GM12875 (cell line): Measurements from ENCODE around the gene PCP4.

Experiments
- H3K4me3 ChIP-seq: one replicate; pipeline ENCODE4 v1.5.1; 2011; ENCODE audit warnings: low read depth, low read length, control low read depth
- CTCF ChIP-seq: IDR thresholded peaks from 2 replicates; pipeline ENCODE4 v1.5.1; 2011; ENCODE audit warnings: low read depth, mild to moderate bottlenecking, control low read depth, inconsistent platforms, low read length, moderate library complexity, borderline replicate concordance; ENCODE audit not compliant: insufficient read depth

The PCP4 gene

GRCh38 chr21:39851002-39851618 is 16.1 kb upstream of the PCP4 start:
- no peak for TF ChIP-seq CTCF
- no peak overlapping the region for H3K4me3 ChIP-seq

- H3K4me3 ChIP-seq = no peak overlapping the region
These were observed 15.1 kb upstream of the PCP4 start for GRCh38 chr21:39852021-39852721.

GRCh38 chr21:39852726-39853500 is 14.3 kb upstream of the PCP4 start:
- no peak overlapping the region for H3K4me3 ChIP-seq
- no peak for TF ChIP-seq CTCF

More at GRCh38 chr21:39852021-39852721, 15.1 kb upstream of the PCP4 start:
- no peak for TF ChIP-seq CTCF

- TF ChIP-seq CTCF = no peak
- H3K4me3 ChIP-seq = no peak overlapping the region
These were observed 12.7 kb upstream of the PCP4 start for GRCh38 chr21:39854572-39854971.

- no peak overlapping the region for H3K4me3 ChIP-seq
- TF ChIP-seq CTCF = no peak
These were observed 11.6 kb upstream of the PCP4 start for GRCh38 chr21:39855595-39855994.

DNA sequence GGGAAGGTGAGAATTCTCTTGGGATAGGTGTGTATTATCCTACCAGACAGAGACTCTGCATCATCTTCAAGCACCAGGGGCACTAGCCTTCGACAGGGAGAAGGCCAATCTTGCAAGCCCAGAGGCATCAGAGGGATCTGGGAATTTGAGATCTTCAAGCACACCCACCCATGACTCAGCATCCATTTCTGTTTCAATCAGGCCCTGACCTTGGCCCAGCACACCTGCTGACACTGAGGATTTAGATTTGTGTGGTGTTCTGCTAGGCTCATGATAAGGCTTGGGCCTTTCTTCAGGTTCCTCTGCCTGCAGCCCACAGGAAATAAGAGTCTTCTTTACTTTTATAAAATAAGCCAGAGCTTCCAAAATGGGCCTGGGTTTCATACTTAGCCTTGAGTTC is 6.6 kb upstream of the PCP4 start:
- no peak for TF ChIP-seq CTCF
- no peak overlapping the region for H3K4me3 ChIP-seq
